A549 (cell line): ENCODE data around the gene GALNT7.

ENCODE experiments used
- CTCF ChIP-seq: fragments of >200 bp; sonication (Bioruptor Twin); formaldehyde crosslinking; IDR thresholded peaks from 3 replicates; pipeline ENCODE4 v1.5.1; 2016
- EP300 ChIP-seq, 2 experiments: fragments of >200 bp; sonication (Bioruptor Twin); formaldehyde crosslinking; IDR thresholded peaks; 2 replicates in 1 of 2; 3 replicates in 1 of 2; pipeline ENCODE4 v1.6.1; 2016 to 2017
- HDAC2 ChIP-seq: fragments of 200-600 bp; sonication (generic); IDR thresholded peaks from 2 replicates; pipeline ENCODE4 v1.6.1; 2016
- MAX ChIP-seq: IDR thresholded peaks from 2 replicates; pipeline ENCODE4 v1.6.1; 2012
- NFE2L2 ChIP-seq: fragments of 150-350 bp; conservative IDR thresholded peaks from 2 replicates; pipeline ENCODE4 v1.6.1; 2014; ENCODE audit warnings: low read length
- POLR2A ChIP-seq: IDR thresholded peaks from 2 replicates; pipeline ENCODE4 v1.6.1; 2012; ENCODE audit warnings: mild to moderate bottlenecking, low read length
- RARB ChIP-seq: fragments of 250-450 bp; sonication (Bioruptor Pico); IDR thresholded peaks from 2 replicates; pipeline ENCODE4 v1.8.0; 2021; ENCODE audit warnings: mild to moderate bottlenecking, moderate library complexity
- RCOR1 ChIP-seq: fragments of 150-350 bp; IDR thresholded peaks from 2 replicates; pipeline ENCODE4 v1.6.1; 2014; ENCODE audit warnings: antibody characterized with exemption, low read length, low read depth
- RFX5 ChIP-seq: fragments of 450-650 bp; IDR thresholded peaks from 2 replicates; pipeline ENCODE4 v1.7.1; 2014; ENCODE audit warnings: antibody characterized with exemption, mild to moderate bottlenecking, moderate library complexity
- TF ChIP-seq, protein P1 (sequence below): fragments of 150-350 bp; IDR thresholded peaks from 2 replicates; pipeline ENCODE4 v1.6.1; 2014; ENCODE audit warnings: low read depth, mild to moderate bottlenecking, low read length

- TF ChIP-seq RCOR1 (no peak), CTCF (no peak), POLR2A (no peak), MAX (no peak), EP300 (IDR thresholded peaks at IDR 0.05) (no peak), NFE2L2 (no peak), HDAC2 (no peak), RARB (CRISPR knock-in tag) (no peak), RFX5 (no peak)
- TF ChIP-seq, protein P1, sequence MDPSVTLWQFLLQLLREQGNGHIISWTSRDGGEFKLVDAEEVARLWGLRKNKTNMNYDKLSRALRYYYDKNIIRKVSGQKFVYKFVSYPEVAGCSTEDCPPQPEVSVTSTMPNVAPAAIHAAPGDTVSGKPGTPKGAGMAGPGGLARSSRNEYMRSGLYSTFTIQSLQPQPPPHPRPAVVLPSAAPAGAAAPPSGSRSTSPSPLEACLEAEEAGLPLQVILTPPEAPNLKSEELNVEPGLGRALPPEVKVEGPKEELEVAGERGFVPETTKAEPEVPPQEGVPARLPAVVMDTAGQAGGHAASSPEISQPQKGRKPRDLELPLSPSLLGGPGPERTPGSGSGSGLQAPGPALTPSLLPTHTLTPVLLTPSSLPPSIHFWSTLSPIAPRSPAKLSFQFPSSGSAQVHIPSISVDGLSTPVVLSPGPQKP = no peak
Measured at GRCh38 chr4:173270312-173271027, 101.9 kb downstream of the GALNT7 start.
